ENCODE measurements around the gene ZNF362. TPM values are rescaled to one million over a fixed set of nuclear protein-coding genes. Genes with fewer than 3 reads are reported as not detected.

The ZNF362 gene
- total and polyA plus RNA-seq, 2 of the 13 experiments (the other 11 are each of a cell fraction or from before 2014, with no cell fraction given): 8.3 to 14.2 TPM

DNA sequence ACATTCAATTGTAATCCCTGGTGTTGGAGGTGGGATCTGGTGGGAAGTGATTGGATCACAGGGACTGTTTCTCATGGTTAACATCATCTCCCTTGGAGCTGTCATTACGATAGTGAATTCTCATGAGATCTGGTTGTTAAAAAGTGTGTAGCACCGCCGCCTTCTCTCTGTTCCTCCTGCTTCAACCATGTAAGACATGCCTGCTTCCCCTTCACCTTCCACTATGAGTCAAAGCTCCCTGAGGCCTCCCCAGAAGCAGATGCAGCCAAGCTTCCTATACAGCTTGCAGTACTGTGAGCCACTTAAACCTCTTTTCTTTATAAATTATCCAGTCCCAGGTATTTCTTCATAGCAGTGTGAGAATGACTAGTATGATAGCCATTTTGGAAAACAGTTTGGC, 44.3 kb upstream of the ZNF362 start:
- intact Hi-C loops (cut with micrococcal nuclease; ENCODE audit: unreplicated experiment): no loop called here
- TF ChIP-seq SAFB2 (CRISPR knock-in tag; IDR thresholded peaks at IDR 0.05; ENCODE audit: borderline replicate concordance, low read depth) (no peak), SIX1 (CRISPR knock-in tag; IDR thresholded peaks at IDR 0.05; ENCODE audit: borderline replicate concordance) (no peak), ZNF446 (CRISPR knock-in tag; IDR thresholded peaks at IDR 0.05) (no peak), ZFP91 (CRISPR knock-in tag; IDR thresholded peaks at IDR 0.05; ENCODE audit: borderline replicate concordance) (no peak), HMGXB3 (CRISPR knock-in tag; IDR thresholded peaks at IDR 0.05; ENCODE audit: borderline replicate concordance) (no peak), ISL2 (CRISPR knock-in tag; IDR thresholded peaks at IDR 0.05) (no peak), ZNF468 (CRISPR knock-in tag; IDR thresholded peaks at IDR 0.05) (no peak), MZF1 (CRISPR knock-in tag; IDR thresholded peaks at IDR 0.05; ENCODE audit: borderline replicate concordance) (no peak), ARID5B (CRISPR knock-in tag; IDR thresholded peaks at IDR 0.05) (no peak), ZNF30 (CRISPR knock-in tag; IDR thresholded peaks at IDR 0.05) (no peak), ZNF510 (CRISPR knock-in tag; IDR thresholded peaks at IDR 0.05; ENCODE audit: low read depth) (no peak), ZNF20 (CRISPR knock-in tag; IDR thresholded peaks at IDR 0.05) (no peak), GFI1 (CRISPR knock-in tag; IDR thresholded peaks at IDR 0.05; ENCODE audit: borderline replicate concordance) (no peak), DPF2 (CRISPR knock-in tag; IDR thresholded peaks at IDR 0.05; ENCODE audit: borderline replicate concordance, low read depth) (no peak)
- TF ChIP-seq, protein P1, sequence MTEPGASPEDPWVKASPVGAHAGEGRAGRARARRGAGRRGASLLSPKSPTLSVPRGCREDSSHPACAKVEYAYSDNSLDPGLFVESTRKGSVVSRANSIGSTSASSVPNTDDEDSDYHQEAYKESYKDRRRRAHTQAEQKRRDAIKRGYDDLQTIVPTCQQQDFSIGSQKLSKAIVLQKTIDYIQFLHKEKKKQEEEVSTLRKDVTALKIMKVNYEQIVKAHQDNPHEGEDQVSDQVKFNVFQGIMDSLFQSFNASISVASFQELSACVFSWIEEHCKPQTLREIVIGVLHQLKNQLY (CRISPR knock-in tag; IDR thresholded peaks at IDR 0.05): no peak

More for the DNA sequence above, 44.3 kb upstream of the ZNF362 start:
- no peak for ATAC-seq
- Histone ChIP-seq H3K4me1 (ENCODE audit: insufficient read depth, low read length) (no peaks in the 10 kb centered on the region), H3K9ac (ENCODE audit: insufficient read depth, low read depth, low read length) (no peak overlapping the region), H3K79me2 (ENCODE audit: insufficient read depth, low read length) (no peaks in the 10 kb centered on the region), H2AFZ (ENCODE audit: low read length) (no peak overlapping the region), H3K27me3 (ENCODE audit: control insufficient read depth in 1 of 2, insufficient read depth in 2 of 2, low read length in 2 of 2) (no peaks in the 10 kb centered on the region), H3K4me3 (replicated peaks in 1 of 3; ENCODE audit: insufficient read depth in 1 of 3, low read depth in 2 of 3, low read length in 3 of 3) (no peak overlapping the region), H3K9me3 (ENCODE audit: low read length) (no peaks in the 10 kb centered on the region), H4K20me1 (ENCODE audit: insufficient read depth, low read length) (no peaks in the 10 kb centered on the region), H3K36me3 (replicated peaks in 1 of 2; ENCODE audit: control insufficient read depth in 1 of 2, insufficient read depth in 2 of 2, low read length in 2 of 2) (no peaks in the 10 kb centered on the region), H3K27ac (ENCODE audit: extremely low read length, insufficient read depth, low read length) (no peak overlapping the region), H3K4me2 (ENCODE audit: low read depth, low read length) (no peak overlapping the region)
- ChIA-PET CTCF (ENCODE audit: low intra/inter-chr PET ratio, low total read pairs) (no interaction called here), POLR2A (no interaction called here)
- in situ Hi-C loops (cut with HindIII; ENCODE audit: extremely low pct_ligation_motif_present, low pct_unique_long_range_greater_than_20kb): no loop called here
- DNase-seq (ENCODE audit: low spot score): no peak
- FAIRE-seq: no peak
- 17% methylated on average over 3 of the region's 3 CpGs for WGBS (ENCODE audit: low lambda C conversion rate)
- no TSS peak for BruUV-seq (replicated peaks)

Measured in HepG2 (cell line).